ENCODE results near the gene SORBS1.

- TF ChIP-seq GTF2A2 (tag; IDR thresholded peaks at IDR 0.05) (no peak), E2F5 (CRISPR knock-in tag; IDR thresholded peaks at IDR 0.05) (no peak), FUS (optimal IDR thresholded peaks at IDR 0.05; ENCODE audit: low read depth, low read length) (no peak), ZNF507 (tag; conservative IDR thresholded peaks at IDR 0.05) (no peak), IRF2 (CRISPR knock-in tag; IDR thresholded peaks at IDR 0.05) (no peak), RNF219 (CRISPR knock-in tag; IDR thresholded peaks at IDR 0.05) (no peak), ZNF280B (CRISPR knock-in tag; IDR thresholded peaks at IDR 0.05) (no peak), CTCF (IDR thresholded peaks at IDR 0.05 in 2 of 3, conservative IDR thresholded peaks at IDR 0.05 in 1 of 3; ENCODE audit: insufficient read depth in 2 of 3, low read depth in 1 of 3, low read length in 3 of 3) (no peak), KDM1A (IDR thresholded peaks at IDR 0.05) (no peak)
These were observed 91.9 kb downstream of the SORBS1 start for GRCh38 chr10:95469251-95469650.
